Ovary (tissue), 3 donors: ENCODE results near the gene ULBP3.

Experiments
- EP300 ChIP-seq: sonication (generic); formaldehyde crosslinking; IDR thresholded peaks from one replicate; pipeline ENCODE4 v1.6.1; 2017; ENCODE audit warnings: antibody characterized with exemption
- POLR2A ChIP-seq: fragments of 450-650 bp; IDR thresholded peaks from one replicate; pipeline ENCODE4 v1.6.1; 2017; ENCODE audit warnings: antibody characterized with exemption, mild to moderate bottlenecking, moderate library complexity
- TF ChIP-seq, protein P1 (sequence below), 3 donors: fragments of 450-650 bp in 2 of 3; fragments of 200-600 bp in 1 of 3; IDR thresholded peaks; one replicate each; pipeline versions ENCODE4 v1.5.1 to v1.8.0; 2016 to 2022; ENCODE audit warnings: antibody characterized with exemption in 3 of 3, mild to moderate bottlenecking in 1 of 3
- donor health status: DM: no; HTN: no; CAD: no.

GRCh38 chr6:150079604-150080003 lies 10.7 kb upstream of the ULBP3 start:
- TF ChIP-seq, protein P1, sequence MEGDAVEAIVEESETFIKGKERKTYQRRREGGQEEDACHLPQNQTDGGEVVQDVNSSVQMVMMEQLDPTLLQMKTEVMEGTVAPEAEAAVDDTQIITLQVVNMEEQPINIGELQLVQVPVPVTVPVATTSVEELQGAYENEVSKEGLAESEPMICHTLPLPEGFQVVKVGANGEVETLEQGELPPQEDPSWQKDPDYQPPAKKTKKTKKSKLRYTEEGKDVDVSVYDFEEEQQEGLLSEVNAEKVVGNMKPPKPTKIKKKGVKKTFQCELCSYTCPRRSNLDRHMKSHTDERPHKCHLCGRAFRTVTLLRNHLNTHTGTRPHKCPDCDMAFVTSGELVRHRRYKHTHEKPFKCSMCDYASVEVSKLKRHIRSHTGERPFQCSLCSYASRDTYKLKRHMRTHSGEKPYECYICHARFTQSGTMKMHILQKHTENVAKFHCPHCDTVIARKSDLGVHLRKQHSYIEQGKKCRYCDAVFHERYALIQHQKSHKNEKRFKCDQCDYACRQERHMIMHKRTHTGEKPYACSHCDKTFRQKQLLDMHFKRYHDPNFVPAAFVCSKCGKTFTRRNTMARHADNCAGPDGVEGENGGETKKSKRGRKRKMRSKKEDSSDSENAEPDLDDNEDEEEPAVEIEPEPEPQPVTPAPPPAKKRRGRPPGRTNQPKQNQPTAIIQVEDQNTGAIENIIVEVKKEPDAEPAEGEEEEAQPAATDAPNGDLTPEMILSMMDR (IDR thresholded peaks at IDR 0.05), result no peak
- no peak for TF ChIP-seq POLR2A
- TF ChIP-seq EP300, result no peak
